Kidney capillary endothelial cell (primary cell): Measurements from ENCODE around the gene CCDC28A.
"Not testable (repeated sequence)": the region's sequence is repeated elsewhere in the genome, so short reads cannot be mapped to it uniquely, and the experiment has no call there.

Experiments
- DNase-seq: peaks from one replicate; pipeline ENCODE4 v3.0.0-alpha.2; 2018; ENCODE audit warnings: low spot score

The CCDC28A gene

GRCh38 chr6:138773177-138774091 is at the start of gene CCDC28A:
CCDC28A (plus strand) TSS chr6:138773769; CDS start chr6:138776121, 2,352 bp downstream.
- DNase-seq = peak; percentile 94

GRCh38 chr6:138724015-138724414 is 49.6 kb upstream of the CCDC28A start:
- DNase-seq = no peak

DNA sequence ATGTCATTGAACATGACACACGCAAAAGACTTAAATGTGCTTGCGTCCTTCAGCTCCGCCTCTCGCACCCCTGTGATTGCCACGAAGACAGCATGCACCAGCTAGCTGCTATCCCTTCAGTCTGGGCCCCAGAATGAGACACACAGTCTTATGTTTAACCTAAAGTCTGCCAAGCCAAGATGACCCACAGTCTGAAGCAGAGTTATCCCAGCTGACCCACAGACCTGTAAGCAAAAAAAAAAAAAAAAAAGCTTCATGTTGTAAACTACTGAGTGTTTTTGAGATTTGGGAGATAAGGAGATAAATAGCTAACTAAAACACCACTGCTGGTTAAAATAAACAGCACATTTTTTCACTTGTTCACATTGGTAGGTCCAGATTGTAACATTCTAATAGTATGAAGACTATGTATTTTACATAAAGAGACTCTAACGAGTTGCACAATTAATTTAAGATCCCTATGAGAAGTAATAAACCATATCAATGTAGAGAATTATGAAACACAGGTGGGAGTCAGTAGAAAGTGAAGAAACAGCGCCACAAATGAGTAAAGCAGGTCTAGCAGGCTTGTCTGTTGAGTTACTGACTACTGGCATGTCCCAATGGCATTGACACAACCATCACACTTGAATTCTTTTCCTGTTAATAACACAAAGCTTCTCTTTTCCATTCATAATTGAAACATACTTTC is 47.4 kb upstream of the CCDC28A start:
- no peak for DNase-seq

DNA sequence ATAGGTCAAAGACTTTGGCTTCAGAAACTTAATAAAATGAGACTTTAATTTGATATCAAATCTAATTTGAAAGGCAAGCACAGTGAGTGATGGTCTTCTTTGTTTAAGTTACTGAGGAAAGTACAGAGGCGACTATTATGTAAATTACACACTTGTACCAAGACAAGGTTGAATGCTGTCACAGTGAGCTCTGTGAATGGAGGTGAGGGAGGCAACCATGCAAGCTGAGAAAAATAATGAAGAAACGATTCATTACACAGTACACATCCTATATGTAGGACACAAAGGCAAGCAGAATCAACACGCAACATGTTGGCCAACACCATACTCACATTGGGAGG is 46.8 kb upstream of the CCDC28A start:
- no peak for DNase-seq

DNA sequence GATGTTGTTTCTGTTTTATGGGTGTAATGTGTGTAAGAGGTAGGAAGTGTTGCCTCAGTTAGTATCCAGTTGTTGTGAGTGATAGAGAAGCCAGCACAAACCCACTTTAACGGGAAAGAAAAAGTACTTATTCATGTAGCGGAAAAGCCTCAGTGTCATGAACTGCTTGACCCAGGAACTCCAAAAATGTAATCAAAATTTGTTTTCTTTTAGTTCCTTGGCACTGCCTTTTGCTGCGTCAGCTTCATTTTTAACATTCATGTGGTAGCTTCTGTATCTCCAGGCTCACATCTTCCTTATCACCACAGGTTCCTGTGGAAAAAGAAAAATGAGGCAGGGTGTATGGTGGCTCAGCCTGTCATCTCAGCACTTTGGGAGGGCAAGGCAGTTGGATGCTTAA is 46.4 kb upstream of the CCDC28A start:
- no peak for DNase-seq

GRCh38 chr6:138728662-138729061 is 44.9 kb upstream of the CCDC28A start:
- no peak for DNase-seq

DNA sequence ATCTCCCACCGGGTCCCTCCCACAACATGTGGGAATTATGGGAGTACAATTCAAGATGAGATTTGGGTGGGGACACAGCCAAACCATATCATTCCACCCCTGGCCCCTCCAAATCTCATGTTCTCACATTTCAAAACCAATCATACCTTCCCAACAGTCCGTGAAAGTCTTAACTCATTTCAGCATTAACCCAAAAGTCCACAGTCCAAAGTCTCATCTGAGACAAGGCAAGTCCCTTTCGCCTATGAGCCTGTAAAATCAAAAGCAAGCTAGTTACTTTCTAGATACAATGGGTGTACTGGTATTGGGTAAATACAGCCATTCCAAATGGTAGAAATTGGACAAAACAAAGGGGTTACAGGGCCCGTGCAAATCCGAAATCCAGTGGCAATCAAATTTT is 43.5 kb upstream of the CCDC28A start:
- not testable (repeated sequence) for DNase-seq

- DNase-seq = no peak
Observed at GRCh38 chr6:138734585-138734984, 39.0 kb upstream of the CCDC28A start.

DNA sequence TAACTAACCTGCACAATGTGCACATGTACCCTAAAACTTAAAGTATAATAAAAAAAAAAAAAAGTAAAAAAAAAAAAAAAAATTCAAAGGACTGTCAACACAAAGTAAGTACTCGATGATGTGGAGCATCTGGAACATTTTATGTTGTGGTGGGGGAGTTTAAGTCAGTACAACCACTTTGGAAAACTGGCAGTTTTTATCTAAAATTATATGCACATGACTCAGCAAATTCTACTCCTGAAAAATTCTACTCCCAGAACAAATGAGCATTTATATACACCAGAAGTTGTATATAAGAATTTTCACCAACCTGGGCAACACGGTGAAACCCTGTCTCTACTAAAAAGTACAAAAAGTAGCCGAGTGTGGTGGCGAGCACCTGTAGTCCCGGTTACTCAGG is 36.9 kb upstream of the CCDC28A start:
- DNase-seq = no peak

GRCh38 chr6:138752017-138752416 is 21.6 kb upstream of the CCDC28A start:
- no peak for DNase-seq

DNA sequence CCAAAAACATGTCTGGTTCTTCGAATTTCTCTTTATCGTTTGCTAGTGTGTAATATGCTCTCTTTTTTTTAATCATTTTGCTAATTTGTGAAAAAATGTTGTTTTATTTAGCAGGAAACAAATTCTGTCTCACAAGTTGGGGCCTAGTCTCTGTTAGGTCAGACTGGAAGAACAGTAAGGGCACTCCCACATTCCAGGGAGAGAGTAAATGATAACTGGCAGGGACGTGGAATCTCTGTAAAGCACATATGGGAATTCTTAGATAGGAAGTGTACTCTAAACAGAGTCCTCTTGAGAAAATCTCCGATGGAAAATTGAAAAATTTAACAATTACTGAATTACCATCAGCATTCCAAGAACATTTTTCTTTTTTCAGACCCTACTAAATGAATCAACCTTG is 16.4 kb upstream of the CCDC28A start:
- no peak for DNase-seq

DNA sequence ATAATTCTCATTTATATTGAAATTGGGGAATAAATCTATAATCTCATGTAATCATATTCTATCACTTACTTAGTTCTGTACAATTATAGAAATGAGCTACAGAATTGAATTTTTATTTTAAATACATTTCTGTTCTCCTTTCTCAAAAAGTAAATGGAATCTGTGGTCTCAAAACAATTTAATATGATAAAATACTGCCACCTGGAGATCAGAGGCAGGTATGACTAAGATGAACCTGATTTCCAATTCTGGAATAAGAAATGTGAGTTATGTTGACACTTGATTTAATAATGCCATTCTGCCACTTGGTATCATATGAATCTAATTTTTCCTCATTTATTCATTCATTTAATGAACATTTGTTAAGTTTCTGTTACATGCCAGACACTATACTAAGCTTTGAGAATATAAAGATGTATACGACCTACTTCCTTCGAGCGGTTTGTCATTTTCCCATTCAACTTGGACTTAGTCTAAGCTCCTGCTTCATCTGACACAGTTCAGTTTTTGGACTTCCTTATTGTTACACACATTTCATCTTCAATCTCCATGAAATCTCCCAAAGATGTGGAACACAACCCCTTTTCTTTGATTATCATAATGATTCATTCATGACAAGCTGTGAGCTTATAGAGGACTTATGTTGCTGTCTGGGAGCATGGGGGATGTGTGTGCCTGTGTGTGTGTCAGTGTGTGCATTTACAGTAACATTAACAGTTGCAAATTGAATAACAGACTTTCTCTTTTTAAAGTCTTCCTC is 7.5 kb upstream of the CCDC28A start:
- DNase-seq = peak; percentile 63

GRCh38 chr6:138769102-138769676 is 4.4 kb upstream of the CCDC28A start:
- DNase-seq = no peak

DNA sequence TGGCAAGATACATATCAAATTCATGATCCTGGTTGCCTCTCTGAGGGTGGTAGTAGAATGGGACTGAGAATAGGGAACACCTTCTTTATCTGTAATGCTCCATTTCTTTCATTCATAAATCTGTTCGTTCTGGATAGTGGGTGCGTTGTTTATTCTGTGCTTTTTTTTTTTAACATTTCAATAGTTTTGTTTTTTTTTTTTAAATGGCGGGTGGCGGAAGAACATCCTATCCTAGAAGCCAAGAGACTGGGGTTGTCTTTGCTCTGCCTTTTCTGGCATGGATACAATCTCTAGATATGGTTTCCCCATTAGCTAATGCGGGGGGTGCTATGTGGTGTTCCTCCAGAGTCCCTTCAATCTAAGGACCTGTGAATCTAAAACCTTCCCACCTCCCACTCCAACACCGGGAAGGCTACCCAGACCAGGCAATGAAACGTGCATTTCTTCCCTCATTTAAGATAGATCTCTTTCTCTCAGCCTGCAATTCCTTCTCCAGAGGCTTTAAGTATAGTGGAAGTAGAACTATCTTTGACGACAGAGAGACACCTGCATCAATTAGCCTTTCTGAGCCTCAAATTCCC is 883 bp upstream of the CCDC28A start:
- no peak for DNase-seq

DNA sequence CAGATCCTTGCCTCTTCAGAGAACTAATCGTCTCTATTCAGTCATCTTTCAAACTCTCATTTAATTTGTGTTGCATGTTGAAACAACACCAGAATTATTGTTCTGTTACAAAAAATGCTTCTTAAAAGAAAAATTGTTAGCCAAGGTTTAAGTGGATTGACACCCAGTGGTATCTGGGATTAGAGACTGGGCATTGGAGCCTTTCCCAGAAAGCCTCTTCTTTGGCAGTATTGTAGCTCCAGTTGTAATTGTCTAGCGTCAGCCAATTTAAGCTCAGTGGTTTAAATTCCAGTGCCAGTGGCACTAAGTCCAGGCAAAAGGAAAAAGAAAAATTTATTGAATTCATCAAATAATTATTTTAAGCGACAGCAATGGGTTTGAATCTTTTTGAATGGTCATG is 801 bp downstream of the CCDC28A start:
- DNase-seq = no peak

- no peak for DNase-seq
Observed at GRCh38 chr6:138776659-138777058, 3.1 kb downstream of the CCDC28A start.

- no peak for DNase-seq
Observed at GRCh38 chr6:138778331-138778730, 4.8 kb downstream of the CCDC28A start.

DNA sequence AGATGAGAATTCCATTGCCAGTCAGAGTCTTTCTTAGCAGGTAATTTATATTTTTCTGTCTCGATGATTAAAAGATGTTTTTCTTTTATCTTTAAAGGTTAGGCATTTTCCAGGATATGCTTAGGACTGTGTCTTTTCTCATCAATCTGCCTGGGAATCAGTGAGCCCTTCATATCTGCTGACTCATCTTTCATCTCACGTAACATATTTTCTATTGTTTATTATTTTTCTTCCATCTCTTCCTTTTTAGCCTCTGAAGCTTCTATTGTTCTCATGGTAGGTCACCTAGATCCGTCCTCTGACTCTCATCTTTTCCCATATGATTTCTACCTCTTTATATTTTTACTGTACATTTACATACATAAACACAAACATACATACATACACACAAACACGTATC is 8.7 kb downstream of the CCDC28A start:
- no peak for DNase-seq

DNA sequence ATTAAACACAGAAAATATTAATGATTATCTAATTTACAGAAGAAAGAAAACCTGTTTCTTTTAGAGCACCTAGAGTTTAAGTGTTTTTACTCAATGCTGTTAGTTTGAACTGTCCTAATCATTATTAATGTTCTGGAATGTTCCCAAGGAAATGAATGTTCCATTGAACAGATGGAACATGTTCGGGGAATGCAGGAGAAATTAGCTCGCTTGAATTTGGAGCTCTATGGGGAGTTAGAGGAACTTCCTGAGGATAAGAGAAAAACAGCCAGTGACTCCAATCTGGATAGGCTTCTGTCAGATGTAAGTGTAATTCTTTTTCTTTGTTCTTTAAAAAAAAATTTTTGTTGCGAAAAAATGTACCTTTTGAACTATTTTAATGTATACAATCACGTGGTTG is 11.5 kb downstream of the CCDC28A start:
- no peak for DNase-seq

- no peak for DNase-seq
Observed at GRCh38 chr6:138785980-138786379, 12.4 kb downstream of the CCDC28A start.

- DNase-seq = no peak
Observed at GRCh38 chr6:138787138-138787537, 13.6 kb downstream of the CCDC28A start.
